GM19395 (cell line): ENCODE results near the gene IRF7.

Experiments used
- ATAC-seq: cut with Tn5 transposase; IDR thresholded peaks from one replicate; pipeline ENCODE4 v1.9.1; 2021; ENCODE audit warnings: mild to moderate bottlenecking, moderate library complexity; ENCODE audit not compliant: unreplicated experiment

The IRF7 gene

DNA sequence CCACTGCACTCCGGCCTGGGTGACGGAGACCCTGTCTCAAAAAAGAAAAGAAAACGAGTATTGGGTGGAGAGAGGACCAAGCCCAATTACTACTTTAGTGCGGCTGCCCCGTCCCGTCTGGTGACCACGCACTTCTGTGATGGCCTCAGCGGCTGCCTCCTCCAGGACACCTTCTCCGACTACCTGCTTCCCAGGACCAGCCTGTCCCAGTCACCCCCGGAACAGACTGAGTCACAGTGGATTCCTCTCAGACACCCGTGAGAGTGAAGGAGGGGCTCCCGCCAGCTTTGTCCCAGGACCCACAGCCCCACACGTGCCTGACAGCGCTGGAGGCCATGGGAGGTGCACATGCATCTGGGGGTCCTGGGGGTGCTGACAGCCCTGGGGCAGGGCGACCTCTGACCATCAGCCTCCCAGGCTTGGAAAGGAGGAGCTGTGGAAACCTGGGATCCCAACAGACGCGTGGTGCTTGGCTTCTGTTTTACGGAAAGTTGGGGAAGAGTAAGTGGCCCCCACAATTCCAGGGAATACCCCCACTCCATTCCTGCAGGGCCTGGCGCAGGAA, 26.1 kb upstream of the IRF7 start:
- ATAC-seq: no peak

DNA sequence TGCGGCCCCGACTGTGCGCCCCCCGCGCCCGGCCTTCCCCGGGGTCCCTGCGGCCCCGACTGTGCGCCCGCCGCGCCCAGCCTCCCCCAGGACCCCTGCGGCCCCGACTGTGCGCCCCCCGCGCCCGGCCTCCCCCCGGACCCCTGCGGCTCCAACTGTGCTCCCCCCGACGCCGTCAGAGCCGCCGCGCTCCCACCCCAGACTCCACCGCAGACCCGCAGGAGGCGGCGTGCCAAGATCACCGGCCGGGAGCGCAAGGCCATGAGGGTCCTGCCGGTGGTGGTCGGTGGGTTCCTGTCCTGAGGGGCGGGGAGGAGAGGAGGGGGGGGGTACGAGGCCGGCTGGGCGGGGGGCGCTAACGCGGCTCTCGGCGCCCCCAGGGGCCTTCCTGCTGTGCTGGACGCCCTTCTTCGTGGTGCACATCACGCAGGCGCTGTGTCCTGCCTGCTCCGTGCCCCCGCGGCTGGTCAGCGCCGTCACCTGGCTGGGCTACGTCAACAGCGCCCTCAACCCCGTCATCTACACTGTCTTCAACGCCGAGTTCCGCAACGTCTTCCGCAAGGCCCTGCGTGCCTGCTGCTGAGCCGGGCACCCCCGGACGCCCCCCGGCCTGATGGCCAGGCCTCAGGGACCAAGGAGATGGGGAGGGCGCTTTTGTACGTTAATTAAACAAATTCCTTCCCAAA, 24.4 kb upstream of the IRF7 start:
- no peak for ATAC-seq

- no peak for ATAC-seq
Observed at GRCh38 chr11:639332-639955, 23.7 kb upstream of the IRF7 start.

GRCh38 chr11:638631-639331, 23.0 kb upstream of the IRF7 start:
- ATAC-seq: no peak

DNA sequence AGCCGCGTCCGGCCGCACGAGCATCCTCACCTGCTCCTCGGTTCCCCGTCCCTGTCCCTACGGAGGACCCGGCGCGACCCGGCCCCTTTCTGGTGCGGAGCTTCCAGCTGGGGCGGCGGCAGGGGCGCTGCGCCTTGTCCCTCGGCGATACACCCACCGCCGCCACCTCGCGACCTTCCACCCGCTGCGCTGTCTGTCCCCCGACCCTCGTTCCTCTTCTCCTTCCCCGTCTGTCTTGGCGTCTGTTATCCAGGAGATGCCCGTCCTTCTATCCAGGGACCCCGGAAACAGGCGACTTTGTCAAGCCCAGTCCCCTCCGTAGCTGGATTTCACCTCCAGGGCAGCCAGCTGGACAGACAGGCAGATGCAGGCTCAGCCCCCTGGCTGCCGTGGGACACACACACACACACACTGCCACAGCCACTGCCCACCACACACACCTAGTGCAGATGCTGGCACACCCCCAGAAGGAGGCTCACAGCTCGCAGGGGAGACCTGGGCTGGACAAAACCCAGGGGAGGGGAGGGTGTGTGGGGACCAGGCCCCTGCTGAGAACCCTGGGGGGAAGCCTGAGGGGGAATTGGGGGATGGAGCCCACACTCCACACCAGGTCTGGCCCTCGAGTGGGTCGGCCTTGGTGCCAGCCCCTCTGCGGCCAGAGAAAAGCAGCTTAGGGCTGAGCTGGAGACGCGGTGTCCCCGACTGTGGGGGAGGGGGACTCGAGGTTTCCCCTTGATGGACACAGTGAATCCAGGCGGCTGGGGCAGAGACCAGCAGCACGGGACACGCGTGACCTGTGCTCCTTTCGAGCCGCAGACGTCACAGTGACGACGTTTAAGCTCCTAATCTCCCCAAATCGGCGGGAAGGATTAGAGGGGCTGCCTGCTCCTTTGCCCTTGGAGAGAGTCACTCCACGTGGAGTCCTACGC, 22.1 kb upstream of the IRF7 start:
- ATAC-seq: no peak

DNA sequence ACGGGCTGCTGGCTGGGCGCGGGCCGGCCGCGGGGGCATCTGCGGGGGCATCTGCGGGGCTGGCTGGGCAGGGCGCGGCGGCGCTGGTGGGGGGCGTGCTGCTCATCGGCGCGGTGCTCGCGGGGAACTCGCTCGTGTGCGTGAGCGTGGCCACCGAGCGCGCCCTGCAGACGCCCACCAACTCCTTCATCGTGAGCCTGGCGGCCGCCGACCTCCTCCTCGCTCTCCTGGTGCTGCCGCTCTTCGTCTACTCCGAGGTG, 21.5 kb upstream of the IRF7 start:
- ATAC-seq: no peak

GRCh38 chr11:636511-637332, 21.0 kb upstream of the IRF7 start, which contains the start of gene DRD4:
DRD4 (plus strand) TSS chr11:637269; CDS start chr11:637305, 36 bp downstream.
- ATAC-seq: no peak

GRCh38 chr11:635945-636510, 20.3 kb upstream of the IRF7 start:
- ATAC-seq: no peak

DNA sequence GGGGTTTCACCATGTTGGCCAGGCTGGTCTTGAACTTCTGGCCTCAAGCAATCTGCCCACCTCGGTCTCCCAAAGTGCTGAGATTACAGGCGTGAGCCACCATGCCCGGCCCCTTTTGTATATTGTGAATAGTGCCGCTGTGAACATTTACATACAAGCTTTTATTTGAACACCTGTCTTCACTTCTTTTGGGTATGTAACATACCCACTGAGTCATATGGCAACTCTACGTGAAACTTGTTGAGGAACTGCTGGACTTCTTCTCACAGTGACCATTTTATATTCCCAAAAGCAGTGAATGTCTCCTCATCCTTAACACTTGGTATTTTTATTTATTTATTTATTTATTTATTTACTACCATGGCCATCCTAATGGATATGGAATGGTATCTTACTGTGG, 15.1 kb upstream of the IRF7 start:
- ATAC-seq: no peak

DNA sequence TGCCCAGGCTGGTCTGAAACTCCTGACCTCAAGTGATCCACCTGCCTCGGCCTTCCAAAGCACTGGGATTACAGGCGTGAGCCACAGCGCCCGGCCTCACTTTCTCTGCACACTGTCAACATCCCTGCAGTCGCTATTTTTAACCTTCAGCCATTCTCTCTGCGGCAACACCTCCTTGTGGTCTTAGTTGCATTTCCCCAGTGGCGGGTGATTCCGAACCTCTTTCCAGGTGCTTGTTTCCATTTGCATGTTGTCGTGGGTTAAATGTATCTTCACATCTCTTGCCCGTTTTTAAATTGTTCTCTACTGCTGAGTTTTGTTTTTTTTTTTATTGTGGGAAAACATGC, 13.5 kb upstream of the IRF7 start:
- peak; percentile 56 for ATAC-seq

GRCh38 chr11:628056-628455, 12.3 kb upstream of the IRF7 start:
- no peak for ATAC-seq

DNA sequence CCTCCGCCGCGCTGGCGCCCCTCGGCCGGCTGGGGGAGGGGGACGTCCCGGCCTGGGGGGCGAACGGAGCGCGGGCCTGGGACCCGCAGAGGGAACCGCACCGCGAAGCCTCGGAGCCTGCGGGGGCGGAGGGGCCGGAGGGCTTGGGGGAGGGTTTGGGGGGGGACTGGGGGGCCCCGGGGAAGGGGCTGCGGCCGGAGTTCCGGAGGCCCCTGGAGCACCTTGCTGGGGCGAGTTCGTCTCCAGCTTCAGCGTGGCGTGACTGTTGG, 11.5 kb upstream of the IRF7 start:
- ATAC-seq: no peak

GRCh38 chr11:626475-627307, 10.9 kb upstream of the IRF7 start, which contains the start of gene SCT:
SCT (minus strand) TSS chr11:627181; CDS start chr11:627143, 38 bp downstream.
- ATAC-seq: no peak

DNA sequence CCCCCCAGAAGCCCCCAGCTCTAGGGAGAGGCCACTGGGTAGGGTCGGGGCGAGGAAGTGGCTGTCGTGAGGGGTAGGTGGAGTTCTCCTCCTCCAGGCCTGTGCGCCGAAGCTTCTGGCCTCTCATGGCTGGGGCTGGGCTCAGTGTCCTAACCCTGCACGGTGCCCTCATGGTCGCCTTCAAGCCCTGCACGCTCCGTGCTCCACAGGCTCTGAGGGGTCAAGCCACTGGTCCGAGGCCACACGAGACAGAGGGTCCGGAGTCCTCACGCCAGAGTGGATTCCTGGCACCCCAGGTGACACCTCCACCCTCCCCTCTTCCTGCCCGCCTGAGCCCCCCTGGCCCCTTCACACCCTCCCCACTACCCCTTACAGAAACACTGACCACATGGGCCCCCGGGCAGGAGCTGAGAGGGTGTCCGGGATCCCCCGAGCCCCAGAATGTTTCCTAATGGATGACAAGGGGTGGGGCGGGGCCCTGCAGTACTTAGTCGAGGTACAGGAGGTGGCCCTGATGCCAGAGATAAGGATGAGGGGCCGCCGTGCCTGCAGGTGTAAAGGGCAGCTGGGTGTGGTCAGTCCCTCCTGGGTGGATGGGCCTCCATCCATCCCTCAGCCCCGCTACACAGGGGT, 10.0 kb upstream of the IRF7 start:
- no peak for ATAC-seq

GRCh38 chr11:624705-625635, 9.2 kb upstream of the IRF7 start, which contains the start of gene CDHR5:
CDHR5 (minus strand) TSS chr11:624955; CDS start chr11:624902, 53 bp downstream.
- ATAC-seq: no peak

GRCh38 chr11:623999-624704, 8.4 kb upstream of the IRF7 start:
- ATAC-seq: no peak

- ATAC-seq: no peak
Observed at GRCh38 chr11:623349-623869, 7.7 kb upstream of the IRF7 start.
